MM.1S (cell line): ENCODE measurements around the gene TFCP2L1.

ENCODE experiments used
- DNase-seq: peaks from one replicate; pipeline ENCODE4 v3.0.0-alpha.2; 2015
- H2AFZ ChIP-seq: fragments of 300-600 bp; sonication (generic); 2 replicates; pipeline ENCODE4 v1.6.0; 2016; ENCODE audit warnings: antibody characterized with exemption, low read length
- H3F3A ChIP-seq: fragments of 300-600 bp; sonication (generic); 2 replicates; pipeline ENCODE4 v1.6.1; 2016; ENCODE audit warnings: mild to moderate bottlenecking, antibody characterized with exemption, low read length, moderate library complexity, mixed read lengths; ENCODE audit not compliant: insufficient read depth
- H3K27ac ChIP-seq: fragments of 300-600 bp; sonication (generic); 2 replicates; pipeline ENCODE4 v1.5.1; 2016; ENCODE audit warnings: mild to moderate bottlenecking, low read length
- H3K27me3 ChIP-seq: fragments of 300-600 bp; sonication (generic); replicated peaks from 2 replicates; pipeline ENCODE4 v1.6.0; 2016; ENCODE audit warnings: low read length; ENCODE audit not compliant: insufficient read depth
- H3K36me3 ChIP-seq: fragments of 300-600 bp; sonication (generic); replicated peaks from 2 replicates; pipeline ENCODE4 v1.6.1; 2016; ENCODE audit warnings: mild to moderate bottlenecking, low read length, mixed read lengths; ENCODE audit not compliant: insufficient read depth
- H3K4me1 ChIP-seq: fragments of 300-600 bp; sonication (generic); 2 replicates; pipeline ENCODE4 v1.6.1; 2016; ENCODE audit warnings: low read length, mixed read lengths
- H3K4me2 ChIP-seq: fragments of 300-600 bp; sonication (generic); 2 replicates; pipeline ENCODE4 v1.6.0; 2016; ENCODE audit warnings: low read depth, low read length
- H3K4me3 ChIP-seq: fragments of 300-600 bp; sonication (generic); 2 replicates; pipeline ENCODE4 v1.5.1; 2016; ENCODE audit warnings: low read length, mixed read lengths
- H3K79me2 ChIP-seq: fragments of 300-600 bp; sonication (generic); 2 replicates; pipeline ENCODE4 v1.6.1; 2016; ENCODE audit warnings: mixed run types, low read length, mixed read lengths
- H3K9ac ChIP-seq: fragments of 300-600 bp; sonication (generic); 2 replicates; pipeline ENCODE4 v1.6.1; 2016; ENCODE audit warnings: low read length, mixed read lengths
- H3K9me2 ChIP-seq: fragments of 300-600 bp; sonication (generic); replicated peaks from 2 replicates; pipeline ENCODE4 v1.6.1; 2016; ENCODE audit warnings: mild to moderate bottlenecking, low read length, mixed read lengths; ENCODE audit not compliant: insufficient read depth
- H3K9me3 ChIP-seq: fragments of 300-600 bp; sonication (generic); replicated peaks from 2 replicates; pipeline ENCODE4 v1.6.1; 2016; ENCODE audit warnings: mild to moderate bottlenecking, low read length, mixed read lengths; ENCODE audit not compliant: insufficient read depth
- H4K20me1 ChIP-seq: fragments of 300-600 bp; sonication (generic); 2 replicates; pipeline ENCODE4 v1.6.1; 2016; ENCODE audit warnings: mild to moderate bottlenecking, low read length, moderate library complexity, mixed read lengths; ENCODE audit not compliant: insufficient read depth
- EZH2 ChIP-seq: fragments of 300-600 bp; sonication (generic); optimal IDR thresholded peaks from 2 replicates; pipeline ENCODE3; 2017; ENCODE audit warnings: low read depth, mild to moderate bottlenecking, antibody characterized with exemption, low read length, mixed read lengths
- EZH2phosphoT487 ChIP-seq: fragments of 300-600 bp; sonication (generic); IDR thresholded peaks from 2 replicates; pipeline ENCODE4 v1.6.1; 2018; ENCODE audit warnings: antibody characterized with exemption, low read length
- TF ChIP-seq, protein P1 (sequence below): fragments of 300-600 bp; sonication (generic); IDR thresholded peaks from 2 replicates; pipeline ENCODE4 v1.5.1; 2016; ENCODE audit warnings: antibody characterized with exemption, low read length, mixed read lengths

TFCP2L1 gene

DNA sequence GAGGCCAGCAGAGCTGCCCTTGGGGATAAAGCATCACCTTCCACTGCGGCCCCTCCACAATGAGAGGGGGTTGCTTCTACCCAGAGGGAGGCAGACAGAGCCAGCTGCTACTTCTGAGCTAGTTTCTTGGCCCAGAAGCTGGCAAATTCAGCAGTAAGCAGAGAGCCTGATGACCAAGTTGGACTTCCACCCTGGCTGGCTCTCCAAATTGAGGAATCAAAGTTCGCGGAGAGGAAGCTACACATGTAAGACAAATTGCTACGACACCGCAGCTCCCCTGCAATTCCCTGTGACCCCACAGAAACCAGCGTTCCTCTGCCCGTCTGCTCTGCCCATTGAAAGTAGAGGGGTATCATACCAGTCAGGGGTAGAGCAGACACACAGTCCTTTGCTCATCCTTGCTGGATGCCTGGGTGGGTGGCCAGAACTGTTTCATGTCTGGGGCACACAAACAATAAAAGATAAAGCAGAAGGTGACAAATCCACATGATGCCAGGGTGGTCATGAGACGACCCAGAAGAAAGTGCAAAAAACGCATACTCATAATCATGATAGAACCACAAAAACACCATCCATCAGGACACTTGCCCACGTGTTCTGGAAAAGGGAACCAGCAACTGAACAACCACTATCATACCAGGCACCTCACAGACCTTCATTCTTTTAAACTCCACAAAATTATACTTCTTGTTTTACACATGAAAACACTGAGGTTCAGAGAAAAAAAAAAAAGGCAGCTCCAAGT is 5.4 kb downstream of the TFCP2L1 start:
- H2AFZ ChIP-seq: no peak overlapping the region
- no peak overlapping the region for H3K9ac ChIP-seq
- no peak overlapping the region for H3K27ac ChIP-seq
- no peak overlapping the region for H3K4me3 ChIP-seq
- no peak for TF ChIP-seq EZH2
- TF ChIP-seq EZH2phosphoT487: no peak
- TF ChIP-seq, protein P1, sequence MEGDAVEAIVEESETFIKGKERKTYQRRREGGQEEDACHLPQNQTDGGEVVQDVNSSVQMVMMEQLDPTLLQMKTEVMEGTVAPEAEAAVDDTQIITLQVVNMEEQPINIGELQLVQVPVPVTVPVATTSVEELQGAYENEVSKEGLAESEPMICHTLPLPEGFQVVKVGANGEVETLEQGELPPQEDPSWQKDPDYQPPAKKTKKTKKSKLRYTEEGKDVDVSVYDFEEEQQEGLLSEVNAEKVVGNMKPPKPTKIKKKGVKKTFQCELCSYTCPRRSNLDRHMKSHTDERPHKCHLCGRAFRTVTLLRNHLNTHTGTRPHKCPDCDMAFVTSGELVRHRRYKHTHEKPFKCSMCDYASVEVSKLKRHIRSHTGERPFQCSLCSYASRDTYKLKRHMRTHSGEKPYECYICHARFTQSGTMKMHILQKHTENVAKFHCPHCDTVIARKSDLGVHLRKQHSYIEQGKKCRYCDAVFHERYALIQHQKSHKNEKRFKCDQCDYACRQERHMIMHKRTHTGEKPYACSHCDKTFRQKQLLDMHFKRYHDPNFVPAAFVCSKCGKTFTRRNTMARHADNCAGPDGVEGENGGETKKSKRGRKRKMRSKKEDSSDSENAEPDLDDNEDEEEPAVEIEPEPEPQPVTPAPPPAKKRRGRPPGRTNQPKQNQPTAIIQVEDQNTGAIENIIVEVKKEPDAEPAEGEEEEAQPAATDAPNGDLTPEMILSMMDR: no peak
- H3F3A ChIP-seq: no peaks in the 10 kb centered on the region
- DNase-seq: no peak
- H3K9me2 ChIP-seq: no peaks in the 10 kb centered on the region
- no peak overlapping the region for H3K4me2 ChIP-seq
- H3K36me3 ChIP-seq: no peaks in the 10 kb centered on the region
- H3K79me2 ChIP-seq: no peaks in the 10 kb centered on the region
- H3K9me3 ChIP-seq: no peaks in the 10 kb centered on the region
- H3K4me1 ChIP-seq: no peaks in the 10 kb centered on the region
- no peaks in the 10 kb centered on the region for H4K20me1 ChIP-seq
- H3K27me3 ChIP-seq: no peaks in the 10 kb centered on the region

DNA sequence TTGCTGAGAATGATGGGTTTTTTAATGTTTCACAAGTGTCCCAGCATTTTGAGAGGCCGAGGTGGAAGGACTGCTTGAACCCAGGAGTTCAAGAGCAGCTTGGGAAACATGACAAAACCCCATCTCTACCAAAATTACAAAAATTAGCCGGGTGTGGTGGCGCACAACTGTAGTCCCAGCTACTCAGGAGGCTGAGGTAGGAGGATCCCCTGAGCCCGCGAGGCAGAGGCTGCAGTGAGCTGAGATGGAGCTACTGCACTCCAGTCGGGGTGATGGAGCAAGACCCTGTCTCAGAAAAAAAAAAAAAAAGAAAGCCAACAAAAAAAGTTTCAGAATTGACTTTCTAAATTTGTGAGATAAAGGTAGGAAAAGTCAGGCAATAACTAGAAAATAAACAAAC is 8.7 kb downstream of the TFCP2L1 start:
- no peaks in the 10 kb centered on the region for H4K20me1 ChIP-seq
- H2AFZ ChIP-seq: no peak overlapping the region
- no peaks in the 10 kb centered on the region for H3K79me2 ChIP-seq
- no peak overlapping the region for H3K4me2 ChIP-seq
- no peaks in the 10 kb centered on the region for H3K27me3 ChIP-seq
- DNase-seq: no peak
- no peaks in the 10 kb centered on the region for H3K4me1 ChIP-seq
- no peaks in the 10 kb centered on the region for H3F3A ChIP-seq
- H3K9me3 ChIP-seq: no peaks in the 10 kb centered on the region
- H3K27ac ChIP-seq: no peak overlapping the region
- H3K9me2 ChIP-seq: no peaks in the 10 kb centered on the region
- H3K9ac ChIP-seq: no peak overlapping the region
- no peaks in the 10 kb centered on the region for H3K36me3 ChIP-seq
- no peak overlapping the region for H3K4me3 ChIP-seq
- TF ChIP-seq EZH2phosphoT487: no peak
- TF ChIP-seq, protein P1: no peak
- TF ChIP-seq EZH2: no peak

DNA sequence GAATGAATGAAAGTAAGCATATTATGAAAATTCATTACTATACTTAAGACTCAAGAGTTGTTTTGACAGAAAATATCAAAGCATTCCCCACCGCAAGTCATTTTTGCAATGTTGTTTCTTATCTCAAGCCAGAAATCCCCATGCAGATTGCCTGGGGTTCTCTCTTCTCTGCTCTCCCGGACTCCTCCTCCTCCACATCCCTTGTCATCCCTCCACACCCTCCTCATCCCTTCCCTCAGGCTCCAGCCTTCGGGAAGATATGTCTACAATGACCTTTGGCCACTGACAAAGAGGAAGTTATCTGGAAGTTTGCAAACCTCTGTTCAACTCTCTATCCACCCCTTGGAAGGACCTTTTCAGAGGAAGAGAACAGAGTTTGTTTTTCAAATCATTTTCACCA is 11.9 kb downstream of the TFCP2L1 start:
- Histone ChIP-seq H3K4me1 (no peaks in the 10 kb centered on the region), H3K36me3 (no peaks in the 10 kb centered on the region), H3K79me2 (no peaks in the 10 kb centered on the region), H3K9me2 (no peaks in the 10 kb centered on the region), H3K4me2 (no peak overlapping the region), H3F3A (no peaks in the 10 kb centered on the region), H4K20me1 (no peaks in the 10 kb centered on the region), H3K4me3 (no peak overlapping the region), H2AFZ (no peak overlapping the region), H3K9me3 (no peaks in the 10 kb centered on the region), H3K27ac (no peak overlapping the region), H3K27me3 (no peaks in the 10 kb centered on the region), H3K9ac (no peak overlapping the region)
- no peak for DNase-seq
- TF ChIP-seq EZH2 (no peak), EZH2phosphoT487 (no peak)
- TF ChIP-seq, protein P1: no peak
